ENCODE results near the gene KDM2B.

The KDM2B gene

GRCh38 chr12:121580959-121581685, at the start of gene KDM2B:
Gene KDM2B (minus strand): TSS chr12:121581023. CDS start chr12:121580911, 112 bp downstream.
- Histone ChIP-seq H2AFZ (ENCODE audit: low read depth, low read length) (peak within 1 kb of the TSS; percentile 70), H3K4me1 (ENCODE audit: insufficient read depth, low read length) (peaks cover 52% of the 10 kb centered on the region), H3K27me3 (ENCODE audit: insufficient read depth, low read length) (no peaks in the 10 kb centered on the region), H3K4me3 (ENCODE audit: low read length) (peak within 1 kb of the TSS; percentile 54), H3K9me3 (ENCODE audit: low read length) (no peaks in the 10 kb centered on the region), H3K36me3 (ENCODE audit: insufficient read depth, low read length) (no peaks in the 10 kb centered on the region)

- H3K9me3 ChIP-seq (ENCODE audit: low read length) = no peaks in the 10 kb centered on the region
Observed at GRCh38 chr12:121628536-121628935, 47.7 kb upstream of the KDM2B start.

GRCh38 chr12:121628037-121628436, 47.2 kb upstream of the KDM2B start:
- Histone ChIP-seq H3K36me3 (ENCODE audit: insufficient read depth, low read length) (no peaks in the 10 kb centered on the region), H3K9me3 (ENCODE audit: low read length) (no peaks in the 10 kb centered on the region), H2AFZ (ENCODE audit: low read depth, low read length) (no peak overlapping the region), H3K27me3 (ENCODE audit: insufficient read depth, low read length) (no peaks in the 10 kb centered on the region), H3K4me3 (ENCODE audit: low read length) (peak overlapping the region; percentile 61), H3K4me1 (ENCODE audit: insufficient read depth, low read length) (peaks cover 17% of the 10 kb centered on the region)

More at GRCh38 chr12:121628536-121628935, 47.7 kb upstream of the KDM2B start:
- no peaks in the 10 kb centered on the region for H3K27me3 ChIP-seq (ENCODE audit: insufficient read depth, low read length)
- peaks cover 18% of the 10 kb centered on the region for H3K4me1 ChIP-seq (ENCODE audit: insufficient read depth, low read length)
- H3K4me3 ChIP-seq (ENCODE audit: low read length) = no peak overlapping the region
- H3K36me3 ChIP-seq (ENCODE audit: insufficient read depth, low read length) = no peaks in the 10 kb centered on the region
- no peak overlapping the region for H2AFZ ChIP-seq (ENCODE audit: low read depth, low read length)

- no peaks in the 10 kb centered on the region for H3K9me3 ChIP-seq (ENCODE audit: low read length)
- no peak overlapping the region for H2AFZ ChIP-seq (ENCODE audit: low read depth, low read length)
- H3K4me3 ChIP-seq (ENCODE audit: low read length) = peak overlapping the region; percentile 61
- H3K4me1 ChIP-seq (ENCODE audit: insufficient read depth, low read length) = peaks cover 16% of the 10 kb centered on the region
- no peaks in the 10 kb centered on the region for H3K27me3 ChIP-seq (ENCODE audit: insufficient read depth, low read length)
- no peaks in the 10 kb centered on the region for H3K36me3 ChIP-seq (ENCODE audit: insufficient read depth, low read length)
Observed at GRCh38 chr12:121626853-121627640, 46.2 kb upstream of the KDM2B start.

- Histone ChIP-seq H3K4me1 (ENCODE audit: insufficient read depth, low read length) (peaks cover 16% of the 10 kb centered on the region), H3K36me3 (ENCODE audit: insufficient read depth, low read length) (no peaks in the 10 kb centered on the region), H2AFZ (ENCODE audit: low read depth, low read length) (peak within 1 kb of the TSS; percentile 42), H3K4me3 (ENCODE audit: low read length) (peak within 1 kb of the TSS; percentile 61), H3K27me3 (ENCODE audit: insufficient read depth, low read length) (no peaks in the 10 kb centered on the region), H3K9me3 (ENCODE audit: low read length) (no peaks in the 10 kb centered on the region)
Observed at GRCh38 chr12:121626087-121626852, 45.4 kb upstream of the KDM2B start, which contains the start of gene ORAI1. Gene ORAI1 (plus strand): TSS chr12:121626530.

- H3K36me3 ChIP-seq (ENCODE audit: insufficient read depth, low read length) = no peaks in the 10 kb centered on the region
- H2AFZ ChIP-seq (ENCODE audit: low read depth, low read length) = no peak overlapping the region
- H3K4me1 ChIP-seq (ENCODE audit: insufficient read depth, low read length) = peaks cover 8% of the 10 kb centered on the region
- no peaks in the 10 kb centered on the region for H3K9me3 ChIP-seq (ENCODE audit: low read length)
- no peaks in the 10 kb centered on the region for H3K27me3 ChIP-seq (ENCODE audit: insufficient read depth, low read length)
- H3K4me3 ChIP-seq (ENCODE audit: low read length) = no peak overlapping the region
Observed at GRCh38 chr12:121620333-121620891, 39.6 kb upstream of the KDM2B start.

GRCh38 chr12:121618659-121619233, 37.9 kb upstream of the KDM2B start:
- Histone ChIP-seq H3K27me3 (ENCODE audit: insufficient read depth, low read length) (no peaks in the 10 kb centered on the region), H3K4me1 (ENCODE audit: insufficient read depth, low read length) (peaks cover 4% of the 10 kb centered on the region), H3K36me3 (ENCODE audit: insufficient read depth, low read length) (no peaks in the 10 kb centered on the region), H3K9me3 (ENCODE audit: low read length) (no peaks in the 10 kb centered on the region), H2AFZ (ENCODE audit: low read depth, low read length) (no peak overlapping the region), H3K4me3 (ENCODE audit: low read length) (no peak overlapping the region)

- Histone ChIP-seq H2AFZ (ENCODE audit: low read depth, low read length) (no peak overlapping the region), H3K36me3 (ENCODE audit: insufficient read depth, low read length) (no peaks in the 10 kb centered on the region), H3K4me3 (ENCODE audit: low read length) (no peak overlapping the region), H3K4me1 (ENCODE audit: insufficient read depth, low read length) (peaks cover 5% of the 10 kb centered on the region), H3K27me3 (ENCODE audit: insufficient read depth, low read length) (no peaks in the 10 kb centered on the region), H3K9me3 (ENCODE audit: low read length) (no peaks in the 10 kb centered on the region)
Observed at GRCh38 chr12:121614872-121615467, 34.1 kb upstream of the KDM2B start.

- H3K9me3 ChIP-seq (ENCODE audit: low read length) = no peaks in the 10 kb centered on the region
- H3K4me3 ChIP-seq (ENCODE audit: low read length) = no peak overlapping the region
- H3K4me1 ChIP-seq (ENCODE audit: insufficient read depth, low read length) = peaks cover 5% of the 10 kb centered on the region
- H3K36me3 ChIP-seq (ENCODE audit: insufficient read depth, low read length) = no peaks in the 10 kb centered on the region
- H3K27me3 ChIP-seq (ENCODE audit: insufficient read depth, low read length) = no peaks in the 10 kb centered on the region
- H2AFZ ChIP-seq (ENCODE audit: low read depth, low read length) = no peak overlapping the region
Observed at GRCh38 chr12:121613462-121613861, 32.6 kb upstream of the KDM2B start.

- Histone ChIP-seq H2AFZ (ENCODE audit: low read depth, low read length) (no peak overlapping the region), H3K36me3 (ENCODE audit: insufficient read depth, low read length) (no peaks in the 10 kb centered on the region), H3K4me1 (ENCODE audit: insufficient read depth, low read length) (peaks cover 5% of the 10 kb centered on the region), H3K4me3 (ENCODE audit: low read length) (no peak overlapping the region), H3K9me3 (ENCODE audit: low read length) (no peaks in the 10 kb centered on the region), H3K27me3 (ENCODE audit: insufficient read depth, low read length) (no peaks in the 10 kb centered on the region)
Observed at GRCh38 chr12:121611306-121611705, 30.5 kb upstream of the KDM2B start.

GRCh38 chr12:121610239-121611149, 29.7 kb upstream of the KDM2B start:
- no peak overlapping the region for H3K4me3 ChIP-seq (ENCODE audit: low read length)
- H3K27me3 ChIP-seq (ENCODE audit: insufficient read depth, low read length) = no peaks in the 10 kb centered on the region
- H3K36me3 ChIP-seq (ENCODE audit: insufficient read depth, low read length) = no peaks in the 10 kb centered on the region
- H2AFZ ChIP-seq (ENCODE audit: low read depth, low read length) = no peak overlapping the region
- peaks cover 5% of the 10 kb centered on the region for H3K4me1 ChIP-seq (ENCODE audit: insufficient read depth, low read length)
- no peaks in the 10 kb centered on the region for H3K9me3 ChIP-seq (ENCODE audit: low read length)
